H1 (cell line): ENCODE data around the gene MRPS2. TPM values are rescaled to one million over a fixed set of nuclear protein-coding genes. Genes with fewer than 3 reads are reported as not detected.

Source experiments
- CHD7 ChIP-seq: fragments of 300-600 bp; sonication (generic); IDR thresholded peaks from 2 replicates; pipeline ENCODE4 v1.7.1; 2012; ENCODE audit warnings: low read length, moderate library complexity, mild to moderate bottlenecking, inconsistent platforms; ENCODE audit not compliant: insufficient replicate concordance
- POU5F1 ChIP-seq: IDR thresholded peaks from 2 replicates; pipeline ENCODE4 v1.6.1; 2011; ENCODE audit warnings: low read depth, mild to moderate bottlenecking, low read length, moderate library complexity
- polyA plus RNA-seq, 7 experiments: library from polyadenylated mRNA; depleted of rRNA in 3 of 7; stranded (reverse) in 5 of 7; unstranded in 2 of 7; fragments of >200 nt in 5 of 7; fragments of 200-250 nt in 2 of 7; gene quantifications; 1 replicate in 5 of 7; 2 replicates in 1 of 7; 4 replicates in 1 of 7; pipeline versions ENCODE4 v1.2.1 to v1.2.3, GENCODE V29; 2011 to 2013; ENCODE audit warnings: missing spikeins in 2 of 7, mixed read lengths in 2 of 7
- total RNA-seq: library from RNA; stranded (reverse); fragmentation: NEBNext Ultra II Directional; extraction: Animal tissue kit (Norgen Biotek cat#: 25700); gene quantifications from 2 replicates; pipeline ENCODE4 v1.2.1, GENCODE V29; 2021

MRPS2 gene
- total and polyA plus RNA-seq, 2 of the 8 experiments (the other 6 are each of a cell fraction or from before 2014, with no cell fraction given): 78.6 to 476 TPM

GRCh38 chr9:135517407-135517822 lies 16.9 kb downstream of the MRPS2 start (continued):
- TF ChIP-seq CHD7 (no peak), POU5F1 (no peak)
- TF ChIP-seq, all 59 proteins: peak for 0
